GM12878 (cell line): ENCODE data around the gene U2AF2. TPM values are rescaled to one million over a fixed set of nuclear protein-coding genes. Genes with fewer than 3 reads are reported as not detected.

ENCODE experiments used
- ATAC-seq: fragments of 200-7000 bp; cut with Tn5 transposase; 3 replicates; pipeline ENCODE4 v1.9.1; 2020; ENCODE audit warnings: mild to moderate bottlenecking, moderate library complexity
- BruUV-seq: library from RNA; stranded (reverse); fragments of 400-500 nt; replicated peaks from 2 replicates; lab custom pipeline; 2021; lab: Mats Ljungman, UMichigan
- CTCF ChIA-PET: fragments of 300-600 bp; sonication (Branson Sonifier 250); formaldehyde crosslinking; extraction: SDS; loops from one replicate; lab custom pipeline; 2021; ENCODE audit warnings: inconsistent platforms; lab: Yijun Ruan, JAX
- POLR2A ChIA-PET: fragments of 350-600 bp; formaldehyde crosslinking; extraction: SDS; loops from one replicate; lab custom pipeline; 2021; ENCODE audit warnings: inconsistent platforms; lab: Charles Lee
- RAD21 ChIA-PET: fragments of 300-600 bp; sonication (Branson Sonifier 250); formaldehyde crosslinking; loops from one replicate; lab custom pipeline; 2023; ENCODE audit warnings: antibody characterized with exemption; ENCODE audit not compliant: unreplicated experiment; lab: Charles Lee
- SMC1A ChIA-PET: fragments of 300-600 bp; sonication (Branson Sonifier 250); formaldehyde crosslinking; loops from one replicate; lab custom pipeline; 2023; ENCODE audit not compliant: unreplicated experiment, uncharacterized antibody; lab: Charles Lee
- DNase-seq: peaks from one replicate; pipeline ENCODE4 v3.0.0-alpha.2; 2011; ENCODE audit warnings: low read depth, low spot score
- FAIRE-seq: peaks from 3 replicates; lab custom pipeline; 2011; peaks lifted over from hg19 to GRCh38; lab: Jason Lieb, UNC
- H2AFZ ChIP-seq: 2 replicates; pipeline ENCODE4 v1.6.0; 2011; ENCODE audit warnings: low read depth, low read length, control low read depth; ENCODE audit not compliant: control insufficient read depth
- H3K27ac ChIP-seq: 2 replicates; pipeline ENCODE4 v1.5.1; 2011; ENCODE audit warnings: control low read depth; ENCODE audit not compliant: control insufficient read depth, insufficient read depth
- H3K27me3 ChIP-seq, 2 experiments: replicated peaks in 1 of 2; 2 replicates each; pipeline versions ENCODE4 v1.6.0 to v1.6.1; 2011; ENCODE audit warnings: low read length in 1 of 2; ENCODE audit not compliant: control insufficient read depth in 2 of 2, insufficient read depth in 2 of 2
- H3K36me3 ChIP-seq, 2 experiments: 2 replicates each; pipeline ENCODE4 v1.5.1; 2011; ENCODE audit warnings: low read length in 1 of 2; ENCODE audit not compliant: control insufficient read depth in 2 of 2, insufficient read depth in 2 of 2
- H3K4me1 ChIP-seq: 2 replicates; pipeline ENCODE4 v1.6.1; 2011; ENCODE audit warnings: mild to moderate bottlenecking, low read length, moderate library complexity, mixed read lengths; ENCODE audit not compliant: control insufficient read depth, insufficient read depth
- H3K4me2 ChIP-seq: 2 replicates; pipeline ENCODE4 v1.6.0; 2011; ENCODE audit warnings: control low read depth; ENCODE audit not compliant: control insufficient read depth, insufficient read depth
- H3K4me3 ChIP-seq: fragments of 200-600 bp; sonication (generic); 2 replicates; pipeline ENCODE4 v1.5.1; 2016
- H3K79me2 ChIP-seq: 2 replicates; pipeline ENCODE4 v1.6.0; 2011; ENCODE audit warnings: low read length; ENCODE audit not compliant: control insufficient read depth, insufficient read depth
- H3K9ac ChIP-seq: 2 replicates; pipeline ENCODE4 v1.8.0; 2011; ENCODE audit warnings: low read length, control low read depth, mixed read lengths; ENCODE audit not compliant: control insufficient read depth, insufficient read depth
- H3K9me3 ChIP-seq: replicated peaks from 3 replicates; pipeline ENCODE4 v1.5.1; 2011; ENCODE audit warnings: mild to moderate bottlenecking, low read length; ENCODE audit not compliant: control insufficient read depth, insufficient read depth
- H4K20me1 ChIP-seq: 2 replicates; pipeline ENCODE4 v1.6.0; 2011; ENCODE audit not compliant: control insufficient read depth, insufficient read depth
- ATF3 ChIP-seq: IDR thresholded peaks from 2 replicates; pipeline ENCODE4 v1.6.1; 2011; ENCODE audit warnings: low read depth, mild to moderate bottlenecking, low read length, moderate library complexity, borderline replicate concordance; ENCODE audit errors: extremely low read depth
- CHD1 ChIP-seq: IDR thresholded peaks from 2 replicates; pipeline ENCODE4 v1.6.1; 2012; ENCODE audit warnings: low read depth, low read length, improper control_type of control experiment
- EGR1 ChIP-seq, 2 experiments: IDR thresholded peaks; 1 replicate in 1 of 2; 2 replicates in 1 of 2; pipeline ENCODE4 v1.6.1; 2011 to 2012; ENCODE audit warnings: low read depth in 2 of 2, low read length in 2 of 2, borderline replicate concordance in 1 of 2, mild to moderate bottlenecking in 1 of 2, moderate library complexity in 1 of 2
- MYC ChIP-seq: IDR thresholded peaks from 2 replicates; pipeline ENCODE4 v1.6.1; 2011; ENCODE audit warnings: mild to moderate bottlenecking, low read length, moderate library complexity, inconsistent platforms; ENCODE audit not compliant: insufficient read depth, insufficient replicate concordance, insufficient read length, severe bottlenecking
- NFIC ChIP-seq: IDR thresholded peaks from 2 replicates; pipeline ENCODE4 v1.6.1; 2012; ENCODE audit warnings: low read depth, mild to moderate bottlenecking, inconsistent platforms, low read length, moderate library complexity
- NFYA ChIP-seq: IDR thresholded peaks from 2 replicates; pipeline ENCODE4 v1.6.1; 2011; ENCODE audit warnings: low read depth, mild to moderate bottlenecking, low read length, improper control_type of control experiment, borderline replicate concordance
- PML ChIP-seq: IDR thresholded peaks from 2 replicates; pipeline ENCODE4 v1.6.1; 2012; ENCODE audit warnings: low read length, inconsistent platforms
- RCOR1 ChIP-seq: conservative IDR thresholded peaks from 2 replicates; pipeline ENCODE4 v1.6.1; 2012; ENCODE audit warnings: low read depth, low read length, improper control_type of control experiment
- REST ChIP-seq: IDR thresholded peaks from 2 replicates; pipeline ENCODE4 v1.6.1; 2012; ENCODE audit warnings: mild to moderate bottlenecking, low read depth, low read length
- ZNF274 ChIP-seq: IDR thresholded peaks from one replicate; pipeline ENCODE4 v1.8.0; 2011; ENCODE audit not compliant: insufficient read length, insufficient read depth
- ZSCAN29 ChIP-seq: fragments of 450-650 bp; IDR thresholded peaks from 2 replicates; pipeline ENCODE4 v1.6.1; 2017; ENCODE audit warnings: mild to moderate bottlenecking, moderate library complexity
- WGBS: methylation state at CpG from one replicate; pipeline ENCODE4 v1.1.6; 2016; ENCODE audit warnings: low lambda C conversion rate; ENCODE audit not compliant: insufficient replicate concordance, insufficient coverage; ENCODE audit errors: missing lambda C conversion rate; 5-methylcytosine and 5-hydroxymethylcytosine counted together
- in situ Hi-C: fragments of 300-500 bp; cut with MboI; formaldehyde crosslinking; loops from 9 replicates; pipeline ENCODE4 v1.14.3; 2018; ENCODE audit warnings: mixed read lengths
- intact Hi-C: fragments of 100-400 bp; cut with micrococcal nuclease; formaldehyde crosslinking; loops from one replicate; pipeline ENCODE4 v1.14.2; 2022; ENCODE audit not compliant: unreplicated experiment
- polyA plus RNA-seq, 11 experiments: library from polyadenylated mRNA; depleted of rRNA in 4 of 11; unstranded in 6 of 11; stranded (reverse) in 5 of 11; fragments of >200 nt; fragmentation: Nextera tagmentation in 4 of 11; fragmentation: Illumina TruSeq in 1 of 11; extraction: Ambion mirVana in 4 of 11; extraction: Trizol in 1 of 11; gene quantifications; 1 replicate in 1 of 11; 2 replicates in 10 of 11; pipeline versions ENCODE4 v1.2.1 to v1.2.3, GENCODE V29; 2011 to 2016; ENCODE audit warnings: inconsistent platforms in 2 of 11, missing spikeins in 2 of 11, low read depth in 1 of 11
- total RNA-seq, 4 experiments: library from RNA; depleted of rRNA in 3 of 4; stranded (reverse); fragments of >200 nt in 3 of 4; fragmentation: Illumina TruSeq in 1 of 4; extraction: Trizol in 1 of 4; gene quantifications; 2 replicates each; pipeline versions ENCODE4 v1.2.1 to v1.2.3, GENCODE V29; 2013 to 2021

U2AF2 gene
- total and polyA plus RNA-seq, 10 of the 15 experiments (the other 5 are each of a cell fraction or from before 2014, with no cell fraction given): 3.0 to 338 (median 130) TPM

- Histone ChIP-seq H3K79me2 (no peaks in the 10 kb centered on the region), H3K36me3 (peaks cover 0 to 3% of the 10 kb centered on the region in 2 experiments; a peak in 2 of 4 replicates), H3K4me1 (peaks cover 9% of the 10 kb centered on the region; the same call in 1 of the 2 replicates), H3K4me3 (no peak overlapping the region), H3K9ac (no peak overlapping the region), H3K4me2 (no peak overlapping the region), H3K27me3 (no peaks in the 10 kb centered on the region), H2AFZ (no peak overlapping the region), H3K27ac (no peak overlapping the region), H4K20me1 (no peaks in the 10 kb centered on the region), H3K9me3 (no peaks in the 10 kb centered on the region; the same call in 1 of the 3 replicates)
- intact Hi-C loops: no loop called here
- FAIRE-seq (no peak), ATAC-seq (no peak), DNase-seq (no peak)
- in situ Hi-C loops: no loop called here
- ChIA-PET RAD21 (no interaction called here), CTCF (interaction anchor here (7.9 kb wide), 1 partner anchor 16 kb away, joined by 76 read pairs; the partner anchor contains the start of gene ZNF865), SMC1A (no interaction called here), POLR2A (no interaction called here)
- no TSS peak for BruUV-seq
- no peak for TF ChIP-seq NFYA
- TF ChIP-seq ZNF274: no peak
- TF ChIP-seq CHD1: no peak
- TF ChIP-seq PML: no peak
- WGBS: 97% methylated on average over 18 of the region's 55 CpGs
These were observed 33.1 kb upstream of the U2AF2 start for GRCh38 chr19:55621673-55622231.

- no peak for FAIRE-seq
- Histone ChIP-seq H2AFZ (no peak overlapping the region), H4K20me1 (no peaks in the 10 kb centered on the region), H3K9me3 (no peaks in the 10 kb centered on the region; the same call in 2 of the 3 replicates), H3K4me2 (no peak overlapping the region), H3K79me2 (no peaks in the 10 kb centered on the region), H3K4me3 (no peak overlapping the region), H3K4me1 (peaks cover 9% of the 10 kb centered on the region; the same call in 1 of the 2 replicates), H3K27me3 (no peaks in the 10 kb centered on the region), H3K9ac (no peak overlapping the region), H3K36me3 (peaks cover 0 to 2% of the 10 kb centered on the region in 2 experiments; a peak in 2 of 4 replicates), H3K27ac (no peak overlapping the region)
- ChIA-PET SMC1A (no interaction called here), RAD21 (interaction anchor here (1.0 kb wide), 1 partner anchor 17 kb away, joined by 3 read pairs; the partner anchor contains the start of gene ZNF865), CTCF (interaction anchor here (7.9 kb wide), 1 partner anchor 17 kb away, joined by 76 read pairs; the partner anchor contains the start of gene ZNF865), POLR2A (no interaction called here)
- no TSS peak for BruUV-seq
- no peak for ATAC-seq
- 97% methylated on average over 30 of the region's 40 CpGs for WGBS
- no peak for DNase-seq
- intact Hi-C loops: no loop called here
- in situ Hi-C loops: no loop called here
- TF ChIP-seq ZSCAN29 (no peak), REST (no peak), EGR1 (IDR thresholded peaks at IDR 0.05; ENCODE audit: borderline replicate concordance in 1 of 2, low read depth in 2 of 2, low read length in 2 of 2) (no peak), NFIC (no peak), RCOR1 (no peak), ATF3 (no peak), MYC (no peak)
These were observed 32.4 kb upstream of the U2AF2 start for GRCh38 chr19:55622242-55622969.
